Measurements from ENCODE around the gene SCN3A.

SCN3A gene

GRCh38 chr2:165164201-165164600 lies 39.6 kb downstream of the SCN3A start:
- DNase-seq (ENCODE audit: low spot score): no peak
- TF ChIP-seq CTCF (IDR thresholded peaks at IDR 0.05; ENCODE audit: extremely low read depth, missing control alignments): no peak

- no peak for TF ChIP-seq CTCF (IDR thresholded peaks at IDR 0.05; ENCODE audit: extremely low read depth, missing control alignments)
- no peak for DNase-seq (ENCODE audit: low spot score)
Measured at GRCh38 chr2:165163761-165164160, 40.1 kb downstream of the SCN3A start.

- TF ChIP-seq CTCF (IDR thresholded peaks at IDR 0.05; ENCODE audit: extremely low read depth, missing control alignments): no peak
- no peak for DNase-seq (ENCODE audit: low spot score)
Measured at GRCh38 chr2:165162466-165162865, 41.4 kb downstream of the SCN3A start.

GRCh38 chr2:165161510-165161909 lies 42.3 kb downstream of the SCN3A start:
- no peak for DNase-seq (ENCODE audit: low spot score)
- no peak for TF ChIP-seq CTCF (IDR thresholded peaks at IDR 0.05; ENCODE audit: extremely low read depth, missing control alignments)

- no peak for TF ChIP-seq CTCF (IDR thresholded peaks at IDR 0.05; ENCODE audit: extremely low read depth, missing control alignments)
- DNase-seq (ENCODE audit: low spot score): no peak
Measured at GRCh38 chr2:165157160-165157559, 46.7 kb downstream of the SCN3A start.

GRCh38 chr2:165155152-165155551 lies 48.7 kb downstream of the SCN3A start:
- no peak for DNase-seq (ENCODE audit: low spot score)
- TF ChIP-seq CTCF (IDR thresholded peaks at IDR 0.05; ENCODE audit: extremely low read depth, missing control alignments): no peak

GRCh38 chr2:165149439-165149838 lies 54.4 kb downstream of the SCN3A start:
- no peak for TF ChIP-seq CTCF (IDR thresholded peaks at IDR 0.05; ENCODE audit: extremely low read depth, missing control alignments)
- peak; percentile 1 for DNase-seq (ENCODE audit: low spot score)
